ENCODE measurements around the gene MYO1B. TPM values are rescaled to one million over a fixed set of nuclear protein-coding genes. Genes with fewer than 3 reads are reported as not detected.

MYO1B gene
- total and polyA plus RNA-seq, 2 of the 4 experiments (the other 2 are of a cell fraction), result 57.2 to 116 TPM

- POLR2A ChIA-PET (ENCODE audit: unreplicated experiment), result no interaction called here
- peak overlapping the region; percentile 13 for H2BK20ac ChIP-seq (ENCODE audit: low read depth, low read length)
- intact Hi-C loops (cut with micrococcal nuclease), result no loop called here
- dilution Hi-C loops (cut with HindIII; ENCODE audit: low sequenced_read_pairs, unreplicated experiment), result no loop called here
- no peaks in the 10 kb centered on the region for H3K36me3 ChIP-seq (ENCODE audit: control insufficient read depth, insufficient read depth, low read length)
- H2AFZ ChIP-seq (replicated peaks; ENCODE audit: low read length, poor library complexity), result peak overlapping the region; percentile 65
- H4K91ac ChIP-seq (ENCODE audit: insufficient read depth, low read depth, low read length), result peak overlapping the region; percentile 61
- WGBS, 2 experiments (ENCODE audit: extremely low coverage in 2 of 2, insufficient read length in 1 of 2), result 75% methylated on average over 2 of the region's 6 CpGs; no CpG with 5 or more reads in 1 of the 2 experiments
- CTCF ChIA-PET, result no interaction called here
- no peak for DNase-seq
- no peaks in the 10 kb centered on the region for H4K20me1 ChIP-seq (ENCODE audit: insufficient read depth, low read length)
- peaks cover 3% of the 10 kb centered on the region; the same call in 1 of the 2 replicates for H3K9me1 ChIP-seq (ENCODE audit: insufficient read depth, low read length)
- 0 out of 2 replicates have a peak overlapping the region, but pooled peaks have one; percentile 5 for H3K14ac ChIP-seq (replicated peaks; ENCODE audit: low read depth, low read length)
- no peak overlapping the region for H4K5ac ChIP-seq (ENCODE audit: low read depth, low read length)
- no peaks in the 10 kb centered on the region for H3K9me3 ChIP-seq (ENCODE audit: control insufficient read depth, insufficient read depth, low read length)
- ATAC-seq (ENCODE audit: low read depth), result no peak
- no peak overlapping the region; the same call in 1 of the 2 replicates for H3K18ac ChIP-seq (ENCODE audit: low read depth, low read length)
- H3K4me2 ChIP-seq (ENCODE audit: low read depth, low read length), result no peak overlapping the region
- peak overlapping the region; percentile 19 for H3K4ac ChIP-seq (ENCODE audit: low read depth, low read length)
- H3K9ac ChIP-seq (ENCODE audit: low read depth, low read length), result no peak overlapping the region
- H3K27me3 ChIP-seq (ENCODE audit: control insufficient read depth, insufficient read depth, low read length), result no peaks in the 10 kb centered on the region
- no peak overlapping the region for H3K27ac ChIP-seq (ENCODE audit: insufficient read depth, low read length)
- 0 out of 2 replicates have a peak overlapping the region, but pooled peaks have one; percentile 20 for H2BK120ac ChIP-seq (ENCODE audit: low read depth, low read length)
- no peak overlapping the region for H4K8ac ChIP-seq (ENCODE audit: low read depth in 2 of 2, low read length in 2 of 2)
- in situ Hi-C loops (cut with MboI; ENCODE audit: low sequenced_read_pairs), result no loop called here
- no TSS peak for BruUV-seq (replicated peaks)
- peaks cover 18% of the 10 kb centered on the region for H3K4me1 ChIP-seq (ENCODE audit: control insufficient read depth, insufficient read depth, low read length)
- H3K23ac ChIP-seq (ENCODE audit: low read depth, low read length), result 0 out of 2 replicates have a peak overlapping the region, but pooled peaks have one; percentile 8
- no peak overlapping the region for H3K4me3 ChIP-seq (ENCODE audit: insufficient read depth, low read depth, low read length)
- no peak overlapping the region for H2BK5ac ChIP-seq (ENCODE audit: low read depth, low read length, poor library complexity, severe bottlenecking)
- H2BK15ac ChIP-seq (ENCODE audit: low read depth, low read length), result 0 out of 3 replicates have a peak overlapping the region, but pooled peaks have one; percentile 30
- H3K79me1 ChIP-seq (ENCODE audit: low read depth in 1 of 2, low read length in 2 of 2), result peaks cover 0 to 5% of the 10 kb centered on the region in 2 experiments; a peak in 1 of 4 replicates
- peak overlapping the region; percentile 65; the same call in 1 of the 2 replicates for H2AK5ac ChIP-seq (ENCODE audit: low read depth, low read length)
- no peak overlapping the region for H3K56ac ChIP-seq (ENCODE audit: extremely low read depth, insufficient read depth, low read length)
- H2AK9ac ChIP-seq (replicated peaks; ENCODE audit: low read depth, low read length, poor library complexity), result peak overlapping the region; percentile 66
- no peak for TF ChIP-seq CEBPB (IDR thresholded peaks at IDR 0.05; ENCODE audit: low read depth, low read length)
- TF ChIP-seq USF2 (IDR thresholded peaks at IDR 0.05; ENCODE audit: low read depth, low read length), result no peak
- TF ChIP-seq RCOR1 (IDR thresholded peaks at IDR 0.05; ENCODE audit: insufficient replicate concordance, low read length), result no peak
- TF ChIP-seq NFE2L2 (IDR thresholded peaks at IDR 0.05; ENCODE audit: low read depth, low read length), result no peak
- TF ChIP-seq RFX5 (IDR thresholded peaks at IDR 0.05; ENCODE audit: low read depth, low read length), result no peak
- no peak for TF ChIP-seq RAD21 (IDR thresholded peaks at IDR 0.05; ENCODE audit: low read length)
- TF ChIP-seq BHLHE40 (IDR thresholded peaks at IDR 0.05; ENCODE audit: low read depth, low read length), result no peak
- no peak for TF ChIP-seq CHD1 (IDR thresholded peaks at IDR 0.05; ENCODE audit: low read depth, low read length)
- no peak for TF ChIP-seq FOS (IDR thresholded peaks at IDR 0.05; ENCODE audit: low read depth, low read length)
- TF ChIP-seq CTCF (conservative IDR thresholded peaks at IDR 0.05; ENCODE audit: low read depth, low read length), result no peak
- TF ChIP-seq ELK1 (IDR thresholded peaks at IDR 0.05; ENCODE audit: borderline replicate concordance, low read depth, low read length), result no peak
- no peak for TF ChIP-seq MAFK (IDR thresholded peaks at IDR 0.05; ENCODE audit: low read depth, low read length)
- TF ChIP-seq SMC3 (IDR thresholded peaks at IDR 0.05; ENCODE audit: low read depth, low read length), result no peak
- no peak for TF ChIP-seq POLR2A (IDR thresholded peaks at IDR 0.05; ENCODE audit: low read depth, low read length)
Observed at GRCh38 chr2:191228861-191229260, 16.3 kb upstream of the MYO1B start.

Measured in IMR-90 (cell line).